GM12873 (cell line): ENCODE data around the gene UVSSA.

Experiments used
- CTCF ChIP-seq: IDR thresholded peaks from 2 replicates; pipeline ENCODE4 v1.5.1; 2012; ENCODE audit warnings: low read depth, mild to moderate bottlenecking, moderate library complexity, low read length, control low read depth; ENCODE audit not compliant: insufficient read depth; ENCODE audit errors: missing control alignments

Gene UVSSA

GRCh38 chr4:1404573-1405253 is 57.7 kb downstream of the UVSSA start:
- no peak for TF ChIP-seq CTCF

- TF ChIP-seq CTCF: no peak
Measured at GRCh38 chr4:1405254-1405635, 58.2 kb downstream of the UVSSA start.

GRCh38 chr4:1405636-1406393 is 58.8 kb downstream of the UVSSA start:
- no peak for TF ChIP-seq CTCF

- TF ChIP-seq CTCF: no peak
Measured at GRCh38 chr4:1406394-1406980, 59.5 kb downstream of the UVSSA start, which contains the start of gene NKX1-1. Gene NKX1-1 (minus strand): TSS chr4:1406442. CDS start chr4:1406442, 0 bp downstream.

GRCh38 chr4:1406981-1407656 is 60.1 kb downstream of the UVSSA start:
- no peak for TF ChIP-seq CTCF

- no peak for TF ChIP-seq CTCF
Measured at GRCh38 chr4:1407657-1408333, 60.8 kb downstream of the UVSSA start.
